T-helper 1 cell (primary cell): ENCODE data around the gene KLHDC3.
"Not testable (repeated sequence)": the region's sequence is repeated elsewhere in the genome, so short reads cannot be mapped to it uniquely, and the experiment has no call there.

ENCODE experiments used
- DNase-seq, 5 donors: peaks; one replicate each; pipeline ENCODE4 v3.0.0-alpha.2; 2012 to 2020

The KLHDC3 gene

DNA sequence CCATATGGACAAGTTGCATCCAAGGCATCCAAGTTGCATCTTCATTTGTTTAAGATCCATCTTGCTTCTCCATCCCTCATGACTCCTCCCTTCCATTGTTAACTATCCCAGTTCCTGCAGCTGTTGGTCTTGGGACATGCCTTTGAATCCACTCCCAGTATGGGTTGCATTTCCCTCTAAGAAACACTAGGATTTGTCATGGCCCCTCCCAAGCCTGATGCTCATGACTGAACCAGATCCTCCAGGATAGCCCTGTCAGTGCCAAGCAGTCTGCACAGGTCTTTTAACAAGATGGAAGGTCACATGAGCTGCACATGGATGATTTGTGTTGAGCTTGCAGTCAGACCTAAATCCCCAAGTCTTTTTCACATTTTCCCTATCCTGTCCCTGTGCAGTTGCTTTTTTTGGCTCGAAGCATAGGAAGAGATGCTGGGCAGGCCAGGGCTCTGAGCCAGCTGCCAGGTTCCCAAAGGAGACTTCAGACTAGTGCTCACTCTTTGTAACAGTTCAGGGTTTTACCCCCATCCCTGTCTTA, 25.5 kb upstream of the KLHDC3 start:
- no peak for DNase-seq

DNA sequence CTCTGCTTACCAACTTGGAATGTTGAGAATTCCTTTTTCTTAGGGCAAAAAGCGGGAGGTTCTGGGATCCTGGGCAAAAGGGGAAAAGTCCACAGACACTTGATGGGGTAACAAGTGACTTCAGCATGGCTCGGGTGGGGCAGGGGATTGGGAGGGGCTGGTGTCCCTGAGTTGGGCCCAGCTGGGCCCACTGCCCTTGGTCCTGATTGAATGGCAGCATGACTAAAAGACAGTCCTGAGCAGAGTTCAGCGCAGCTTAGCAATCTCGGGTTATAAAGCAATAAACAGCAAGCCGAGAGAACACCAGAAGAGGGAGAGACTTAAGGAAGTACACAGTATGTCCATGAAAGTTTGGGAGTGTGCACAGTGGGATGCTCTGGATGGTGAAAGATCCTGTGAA, 24.1 kb upstream of the KLHDC3 start:
- no peak for DNase-seq

- no peak for DNase-seq
These were observed 20.6 kb upstream of the KLHDC3 start for GRCh38 chr6:42993445-42993844.

DNA sequence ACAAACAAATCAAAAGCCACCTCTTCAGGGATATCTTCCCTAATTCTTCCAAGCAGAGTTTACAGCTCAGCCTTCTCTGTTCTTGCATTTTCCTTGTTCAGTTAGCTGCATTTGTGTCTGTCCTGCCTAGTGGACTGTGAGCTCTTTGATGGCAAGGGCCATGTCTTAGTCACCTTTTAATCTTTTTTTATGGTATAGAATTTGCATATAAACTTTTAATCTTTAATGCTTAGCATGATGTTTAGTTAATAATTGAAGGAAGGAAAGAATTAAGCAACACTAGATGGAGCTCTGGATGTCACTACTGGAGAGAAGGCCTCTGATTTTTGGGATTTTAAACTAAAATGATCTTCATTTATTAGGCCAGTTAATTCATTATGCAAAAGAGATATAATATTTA, 17.5 kb upstream of the KLHDC3 start:
- DNase-seq, result no peak

- DNase-seq, result not testable (repeated sequence)
These were observed 15.8 kb upstream of the KLHDC3 start for GRCh38 chr6:42998205-42998604.

DNA sequence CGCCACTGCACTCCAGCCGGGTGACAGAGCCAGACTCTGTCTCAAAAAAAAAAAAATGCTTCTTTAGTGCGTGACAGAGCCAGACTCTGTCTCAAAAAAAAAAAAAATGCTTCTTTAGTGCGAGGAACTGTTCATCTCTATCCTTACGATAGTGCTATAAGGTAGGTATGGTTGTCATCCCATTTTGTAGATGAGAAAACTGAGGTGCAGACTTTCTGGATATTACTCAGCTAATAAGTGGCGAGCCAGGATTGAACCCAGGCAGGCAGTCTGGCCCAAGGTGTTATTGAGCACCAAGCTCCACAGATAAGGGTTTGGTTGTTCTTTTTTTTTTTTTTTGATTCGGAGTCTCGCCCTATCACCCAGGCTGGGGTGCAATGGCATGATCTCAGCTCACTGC, 12.2 kb upstream of the KLHDC3 start:
- no peak for DNase-seq

DNA sequence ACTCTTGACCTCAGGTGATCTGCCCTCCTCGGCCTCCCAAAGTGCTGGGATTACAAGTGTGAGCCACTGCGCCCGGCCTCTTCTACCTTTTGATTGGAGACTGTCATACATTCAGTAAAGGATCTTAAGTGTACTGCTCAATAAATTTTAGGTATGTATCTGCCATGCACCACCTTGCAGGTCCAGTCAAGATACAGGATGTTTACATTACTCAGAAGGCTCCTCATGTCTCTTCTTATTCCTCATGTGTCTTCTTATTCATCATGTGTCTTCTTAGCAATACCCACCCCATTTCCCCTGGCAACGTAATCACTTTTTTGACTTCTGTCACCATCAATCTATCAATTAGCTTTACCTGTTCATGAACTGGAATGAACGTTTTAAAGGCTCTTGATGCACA, 8.2 kb upstream of the KLHDC3 start:
- DNase-seq, result no peak

GRCh38 chr6:43006251-43006650, 7.8 kb upstream of the KLHDC3 start:
- no peak for DNase-seq

DNA sequence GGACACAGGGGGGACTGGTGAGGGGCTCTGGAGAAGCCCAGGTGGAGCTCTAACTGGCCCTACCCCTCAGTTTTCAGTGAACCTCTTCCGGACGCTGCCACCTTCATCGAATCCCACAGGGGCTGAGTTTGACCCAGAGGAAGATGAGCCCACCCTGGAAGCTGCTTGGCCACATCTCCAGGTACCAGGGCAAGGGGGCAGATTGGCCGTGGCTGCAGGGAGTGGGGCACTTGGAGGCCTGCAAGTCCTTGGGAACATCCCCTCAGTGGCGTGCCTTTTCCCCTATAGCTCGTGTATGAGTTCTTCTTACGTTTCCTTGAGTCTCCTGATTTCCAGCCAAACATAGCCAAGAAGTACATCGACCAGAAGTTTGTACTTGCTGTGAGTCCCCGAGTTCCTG, 6.9 kb upstream of the KLHDC3 start:
- DNase-seq, result no peak

- DNase-seq, result no peak
These were observed 4.9 kb upstream of the KLHDC3 start for GRCh38 chr6:43009124-43009523.

DNA sequence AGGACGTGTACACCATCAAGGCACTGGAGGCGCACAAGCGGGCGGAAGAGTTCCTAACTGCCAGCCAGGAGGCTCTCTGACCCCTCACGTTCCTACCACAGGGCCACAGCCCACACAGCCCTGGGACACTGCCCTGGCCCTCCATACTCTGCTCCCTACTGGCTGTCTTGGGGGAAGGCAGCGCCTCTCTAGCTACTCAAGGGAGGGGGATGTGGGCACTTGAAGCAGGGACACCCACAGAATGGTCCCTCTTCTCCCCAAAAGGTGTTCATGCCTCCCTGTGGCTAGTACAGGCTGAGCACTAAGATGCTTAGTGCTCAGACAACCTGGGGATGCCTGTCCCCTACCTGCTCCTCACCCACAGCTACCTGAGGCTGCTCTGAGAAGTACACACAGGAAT, 2.8 kb upstream of the KLHDC3 start:
- DNase-seq, result no peak

- DNase-seq, result no peak
These were observed 1.7 kb upstream of the KLHDC3 start for GRCh38 chr6:43012364-43012763.

DNA sequence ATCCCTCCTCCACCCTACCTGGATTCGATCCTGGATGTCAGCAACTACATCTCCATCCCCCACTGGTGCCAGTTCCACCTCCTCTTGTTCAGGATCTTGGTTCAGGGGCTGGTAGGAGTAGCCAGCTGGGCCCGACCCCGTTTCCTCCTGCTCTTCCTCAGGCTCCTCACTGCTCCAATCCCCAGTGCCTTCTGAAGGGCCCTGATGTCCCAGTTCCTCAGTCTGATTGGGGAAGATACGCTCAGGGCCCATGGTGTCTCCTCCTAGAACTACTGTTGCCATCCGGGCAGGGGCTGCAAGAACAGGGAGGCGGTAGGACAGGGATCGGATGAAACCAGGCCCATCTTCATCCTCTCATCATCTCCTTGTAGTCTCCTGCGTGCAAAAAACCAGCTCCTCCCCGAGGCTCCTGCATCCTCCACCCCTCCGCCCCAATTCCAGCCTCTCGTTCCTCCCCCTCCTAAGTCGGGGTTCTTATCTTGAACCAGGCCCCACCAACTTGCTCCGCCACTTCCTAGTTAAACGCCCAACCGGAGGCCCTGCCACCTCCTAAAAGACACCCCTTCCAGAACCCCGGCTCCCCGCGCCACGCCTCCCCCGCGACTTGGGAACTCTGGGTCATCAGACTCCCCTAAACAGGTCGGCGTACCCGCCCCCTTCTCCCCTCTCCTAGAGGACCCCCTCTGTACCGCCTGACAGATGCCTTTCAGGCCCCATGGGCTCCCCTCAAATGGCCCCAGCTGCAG, 779 bp upstream of the KLHDC3 start:
- no peak for DNase-seq

DNA sequence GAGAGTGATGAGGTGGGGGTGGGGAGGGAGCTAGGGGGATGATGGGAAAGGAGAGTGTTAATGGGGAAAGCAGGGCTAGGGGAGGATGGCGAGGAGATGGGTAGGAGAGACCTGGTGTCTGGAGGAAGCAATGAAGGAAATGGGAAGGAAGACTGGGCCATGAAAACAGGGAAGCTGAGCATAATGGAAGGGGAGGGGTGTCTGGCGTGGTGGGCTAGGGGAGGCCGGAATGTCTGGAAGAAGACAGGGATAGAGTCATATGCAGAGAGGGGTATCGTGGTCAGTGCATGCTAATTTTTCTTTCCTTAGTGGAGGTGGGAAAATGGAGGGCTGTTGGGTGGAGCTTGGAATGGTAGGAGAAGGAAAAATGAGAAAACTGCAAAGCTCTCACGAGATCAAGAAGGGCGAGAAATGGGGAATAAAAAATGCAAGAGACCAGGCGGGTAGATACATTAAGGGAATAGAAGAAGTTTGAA, 423 bp downstream of the KLHDC3 start:
- no peak for DNase-seq

DNA sequence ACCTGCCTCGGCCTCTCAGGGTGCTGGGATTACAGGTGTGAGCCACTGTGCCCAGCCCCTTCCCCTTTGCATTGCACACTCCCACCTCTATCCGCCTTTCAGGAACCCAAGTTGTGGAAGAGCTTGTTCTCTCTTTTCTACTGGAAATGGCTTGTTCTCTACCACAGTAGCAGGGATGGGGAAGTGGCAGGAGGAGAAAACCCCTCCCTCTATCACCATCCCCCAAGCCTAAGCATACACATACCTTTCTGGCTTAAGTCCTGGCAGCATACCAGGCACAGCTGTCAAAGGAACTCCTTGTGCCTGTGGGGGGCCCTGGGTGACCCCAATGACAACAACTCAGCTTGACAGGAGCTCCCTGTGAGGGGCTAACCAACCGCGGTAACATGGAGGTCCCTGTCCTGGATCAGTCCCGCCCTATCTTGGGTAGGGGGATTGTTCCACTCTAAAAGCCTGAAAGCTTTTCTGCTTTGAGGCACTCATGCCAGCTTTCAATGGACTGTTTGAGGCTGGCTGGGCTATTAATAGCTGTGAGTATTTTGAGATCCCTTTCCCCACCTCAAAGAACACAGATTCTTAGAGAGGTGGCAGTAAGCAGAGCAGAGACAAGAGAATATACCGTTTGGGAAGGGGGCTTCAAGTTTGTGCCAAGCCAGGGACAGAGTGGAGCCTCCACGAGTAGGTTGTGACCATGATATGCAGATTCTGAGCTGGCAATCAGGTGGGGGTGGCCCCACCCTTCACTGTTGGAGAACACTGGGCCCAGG, 2.3 kb downstream of the KLHDC3 start:
- DNase-seq, result no peak

GRCh38 chr6:43016943-43017334, 2.9 kb downstream of the KLHDC3 start:
- no peak for DNase-seq

- no peak for DNase-seq
These were observed 5.1 kb downstream of the KLHDC3 start for GRCh38 chr6:43019152-43019551.

GRCh38 chr6:43020052-43020705, 6.1 kb downstream of the KLHDC3 start:
- DNase-seq, result no peak

GRCh38 chr6:43020847-43021246, 6.8 kb downstream of the KLHDC3 start:
- no peak for DNase-seq

DNA sequence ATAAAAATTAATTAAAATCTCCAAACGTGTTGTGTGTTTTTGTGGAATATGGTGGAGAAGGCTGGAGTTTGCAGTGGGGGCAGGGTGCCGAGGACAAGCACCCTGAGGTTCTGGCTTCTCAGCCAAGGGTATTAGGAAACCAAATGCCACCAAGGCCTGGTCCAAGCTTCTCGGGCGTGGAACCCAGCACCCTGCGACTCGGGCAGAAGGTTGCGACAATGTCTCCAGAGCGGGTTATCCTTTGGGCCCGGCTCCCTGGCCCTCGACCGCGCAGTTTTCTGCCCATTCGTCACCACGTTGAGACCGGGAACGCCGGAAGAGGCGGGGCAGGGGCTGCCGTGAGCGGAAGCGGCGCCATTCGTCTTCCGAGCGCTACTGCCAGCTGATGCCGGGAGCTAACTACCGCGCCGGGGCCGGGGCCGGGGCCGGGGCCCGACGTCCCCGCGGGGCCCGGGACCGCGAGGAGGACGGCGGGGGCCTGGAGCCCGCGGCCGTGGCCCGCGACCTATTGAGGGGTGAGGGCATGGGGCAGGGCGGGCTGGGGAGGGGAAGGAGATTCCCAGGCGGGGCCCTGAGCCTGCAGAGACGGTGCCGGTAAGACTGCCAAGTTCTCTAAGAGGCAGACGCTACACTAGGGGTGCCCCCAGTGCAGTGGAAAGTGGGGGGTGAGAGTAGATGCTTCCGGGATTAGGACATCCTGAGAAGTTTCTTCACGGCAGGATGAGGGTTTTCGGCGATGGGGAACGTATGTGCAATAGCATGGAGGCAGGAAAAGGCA, 7.4 kb downstream of the KLHDC3 start, which contains the start of gene RRP36:
RRP36 (plus strand) TSS at position 354 of the 778 bp plus-strand sequence; CDS start at position 386, 32 bp downstream.
- DNase-seq, result peak; percentile 25 to 61 (median 50)

GRCh38 chr6:43024436-43024835, 10.4 kb downstream of the KLHDC3 start:
- no peak for DNase-seq

- DNase-seq, result no peak
These were observed 12.3 kb downstream of the KLHDC3 start for GRCh38 chr6:43026365-43026764.

DNA sequence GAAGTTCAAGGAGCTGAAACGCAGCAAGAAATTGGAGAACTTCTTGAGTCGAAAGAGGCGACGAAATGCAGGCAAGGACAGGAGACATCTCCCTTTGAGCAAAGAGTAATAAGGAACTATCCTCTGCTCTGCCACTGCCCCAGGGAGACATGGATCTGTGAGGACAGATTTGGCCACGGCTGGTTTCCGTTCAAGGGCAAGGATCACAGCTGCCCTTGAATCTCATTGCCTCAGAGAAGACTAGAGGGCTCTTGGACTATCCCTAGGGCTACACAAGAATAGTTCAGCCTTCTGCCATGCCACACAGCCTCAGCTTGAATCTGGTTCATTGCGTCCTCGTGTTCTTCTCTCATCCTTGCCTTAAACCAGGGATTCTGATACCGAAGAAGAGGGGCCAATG, 15.1 kb downstream of the KLHDC3 start:
- no peak for DNase-seq
